Measurements from ENCODE around the gene LIAS. TPM values are rescaled to one million over a fixed set of nuclear protein-coding genes. Genes with fewer than 3 reads are reported as not detected.
A peak's percentile ranks its signal among the peaks of the same experiment; 100 is the strongest.

Gene LIAS
- total RNA-seq, 1 experiment from 2014 or later = 19.7 TPM

DNA sequence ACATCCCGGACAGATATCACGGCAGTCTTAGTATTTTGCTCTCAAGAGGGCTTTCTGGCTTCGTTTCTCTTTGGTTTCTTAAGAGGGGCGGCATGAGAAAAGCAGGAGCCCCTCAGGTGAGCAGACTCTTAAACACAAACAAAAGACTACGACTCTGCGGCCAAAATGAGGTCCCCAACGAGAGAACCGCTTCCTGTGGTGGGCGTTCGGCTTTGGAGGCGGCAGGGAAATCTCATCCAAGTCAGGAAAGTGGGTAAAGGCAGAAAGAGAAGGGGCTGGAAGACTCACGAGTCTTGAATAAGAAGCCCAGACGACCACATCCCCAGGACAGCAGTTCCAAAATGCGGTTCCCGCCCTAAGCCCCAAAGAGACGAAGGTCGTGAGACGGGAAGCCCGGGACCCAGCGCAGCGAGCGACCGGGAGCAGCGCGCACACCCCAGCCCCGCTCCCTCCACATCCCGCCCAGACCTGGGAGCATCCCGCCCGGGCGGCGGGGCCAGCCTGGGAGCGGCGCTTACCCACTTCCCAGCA lies 68.0 kb downstream of the LIAS start:
- Histone ChIP-seq H3K9me3 (replicated peaks) (no peaks in the 10 kb centered on the region), H3K27ac (peak overlapping the region; percentile 63), H3K27me3 (no peaks in the 10 kb centered on the region), H3K36me3 (peaks cover under 1% of the 10 kb centered on the region; the same call in 1 of the 2 replicates), H3K4me1 (no peaks in the 10 kb centered on the region), H3K4me3 (peak overlapping the region; percentile 88)
- no peak for DNase-seq

DNA sequence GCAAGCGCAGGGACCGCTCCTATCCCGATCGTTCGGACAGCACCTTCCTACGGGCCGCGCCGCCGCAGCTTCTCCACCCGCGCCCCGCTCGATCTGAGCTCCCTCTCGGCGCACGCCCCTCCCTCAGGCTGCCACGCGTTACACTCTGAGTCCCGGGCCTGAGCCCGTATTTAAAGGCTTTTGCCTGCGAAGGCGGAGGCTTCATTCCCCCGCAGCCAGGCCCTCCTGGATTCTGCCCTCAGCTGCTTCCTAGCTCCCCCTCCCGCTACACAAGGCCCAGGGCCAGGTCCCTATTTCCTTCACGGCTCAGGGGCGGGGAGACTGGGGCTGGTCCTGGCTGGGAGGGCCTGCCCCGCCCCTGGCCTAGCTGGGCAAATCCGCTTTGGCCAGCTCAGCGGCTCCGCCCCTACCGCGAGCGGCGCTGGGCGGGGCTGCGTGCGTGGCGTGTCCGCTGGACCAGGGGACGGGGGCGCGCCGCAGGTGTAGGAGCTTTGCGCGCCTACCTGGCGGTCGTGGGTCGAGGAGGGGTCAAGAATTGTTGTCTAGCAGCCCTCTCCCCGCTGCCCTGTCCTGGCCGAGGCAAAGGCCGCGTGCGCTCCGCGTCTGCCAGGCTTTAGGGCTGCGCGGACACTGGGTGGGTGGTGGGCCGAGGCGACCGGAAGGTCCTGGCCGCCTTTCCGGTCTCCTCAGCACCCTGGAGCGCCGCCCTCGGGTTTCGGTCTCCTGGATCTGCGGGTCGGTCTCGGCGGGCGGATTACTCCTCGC lies 68.6 kb downstream of the LIAS start, which contains the start of gene UGDH:
TSS of gene UGDH (minus strand) at position 144 of the 765 bp plus-strand sequence. CDS start 5,927 bp downstream, outside the sequence.
- Histone ChIP-seq H3K27me3 (no peaks in the 10 kb centered on the region), H3K4me3 (peak within 1 kb of the TSS; percentile 88), H3K9me3 (replicated peaks) (no peaks in the 10 kb centered on the region), H3K4me1 (no peaks in the 10 kb centered on the region), H3K27ac (peak within 1 kb of the TSS; percentile 63), H3K36me3 (peaks cover 5% of the 10 kb centered on the region; the same call in 1 of the 2 replicates)
- DNase-seq = peak; percentile 98 to 99

- peaks cover 5% of the 10 kb centered on the region; the same call in 1 of the 2 replicates for H3K36me3 ChIP-seq
- DNase-seq = no peak
- H3K27ac ChIP-seq = peak overlapping the region; percentile 63
- H3K9me3 ChIP-seq (replicated peaks) = no peaks in the 10 kb centered on the region
- H3K27me3 ChIP-seq = no peaks in the 10 kb centered on the region
- peak overlapping the region; percentile 88 for H3K4me3 ChIP-seq
- H3K4me1 ChIP-seq = no peaks in the 10 kb centered on the region
Observed at GRCh38 chr4:39528061-39528465, 69.2 kb downstream of the LIAS start.

Other genes with a start within 250 kb of the LIAS start
- 70.1 and 77.8 TPM in 2 replicates for gene RFC1, start 92.7 kb upstream of the LIAS start, total RNA-seq (2014; rRNA removed; shearing (Covaris generic))
- gene KLB, start 52.1 kb upstream of the LIAS start, total RNA-seq (2014; rRNA removed; shearing (Covaris generic)) = 0.02 TPM in 1 of 2 replicates, not detected in the other
- 5,399 and 5,923 TPM in 2 replicates for gene RPL9, start 134 bp upstream of the LIAS start, total RNA-seq (2014; rRNA removed; shearing (Covaris generic))
- gene UGDH, start 68.4 kb downstream of the LIAS start, total RNA-seq (2014; rRNA removed; shearing (Covaris generic)) = 67.3 and 80.3 TPM in 2 replicates
- gene SMIM14, start 179.8 kb downstream of the LIAS start, total RNA-seq (2014; rRNA removed; shearing (Covaris generic)) = 1.3 and 2.6 TPM in 2 replicates
- gene UBE2K, start 239.1 kb downstream of the LIAS start, total RNA-seq (2014; rRNA removed; shearing (Covaris generic)) = 50.4 and 57.9 TPM in 2 replicates